ENCODE measurements around the gene SREK1IP1.

GRCh38 chr5:64769855-64770254, 1.4 kb upstream of the SREK1IP1 start:
- TF ChIP-seq CTCF (IDR thresholded peaks at IDR 0.05) (no peak), EP300 (IDR thresholded peaks at IDR 0.05) (no peak), POLR2AphosphoS5 (IDR thresholded peaks at IDR 0.05) (no peak)

All from gastroesophageal sphincter (tissue), 3 donors.